UCSD-AML1 (cell line): ENCODE data around the gene MYO7A.

Source experiments
- DNase-seq: peaks from one replicate; lab custom pipeline; 2025; ENCODE audit not compliant: unreplicated experiment; lab: John Stamatoyannopoulos, UW

The MYO7A gene

GRCh38 chr11:77198440-77198849 is 70.4 kb downstream of the MYO7A start:
- peak; percentile 39 for DNase-seq

DNA sequence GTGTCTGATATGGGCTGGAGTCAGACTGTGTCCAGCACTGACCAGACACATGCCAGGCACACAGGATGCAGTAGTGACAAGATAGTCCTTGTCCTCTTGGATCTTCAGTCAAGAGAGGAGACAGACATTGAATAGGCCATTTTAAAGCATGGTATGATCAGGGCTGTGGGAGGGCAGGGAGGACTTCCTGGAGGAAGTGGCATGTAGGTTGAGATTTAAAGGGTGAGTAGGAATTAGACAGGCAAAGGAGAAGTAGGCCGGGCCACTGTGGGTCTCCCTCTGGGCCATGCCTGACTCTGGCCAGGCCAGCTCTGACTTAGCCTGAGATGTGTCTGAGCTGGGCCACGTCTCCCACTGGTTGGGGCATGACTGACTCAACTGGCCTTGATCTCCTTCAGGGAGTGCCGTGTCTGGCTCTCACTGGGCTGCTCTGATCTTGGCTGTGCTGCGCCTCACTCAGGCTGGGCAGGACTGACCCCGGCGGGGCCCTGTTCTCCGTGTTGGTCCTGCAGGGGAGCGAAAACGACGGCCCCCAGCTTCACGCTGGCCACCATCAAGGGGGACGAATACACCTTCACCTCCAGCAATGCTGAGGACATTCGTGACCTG is 71.2 kb downstream of the MYO7A start:
- no peak for DNase-seq

GRCh38 chr11:77200351-77201268 is 72.6 kb downstream of the MYO7A start:
- DNase-seq: no peak

DNA sequence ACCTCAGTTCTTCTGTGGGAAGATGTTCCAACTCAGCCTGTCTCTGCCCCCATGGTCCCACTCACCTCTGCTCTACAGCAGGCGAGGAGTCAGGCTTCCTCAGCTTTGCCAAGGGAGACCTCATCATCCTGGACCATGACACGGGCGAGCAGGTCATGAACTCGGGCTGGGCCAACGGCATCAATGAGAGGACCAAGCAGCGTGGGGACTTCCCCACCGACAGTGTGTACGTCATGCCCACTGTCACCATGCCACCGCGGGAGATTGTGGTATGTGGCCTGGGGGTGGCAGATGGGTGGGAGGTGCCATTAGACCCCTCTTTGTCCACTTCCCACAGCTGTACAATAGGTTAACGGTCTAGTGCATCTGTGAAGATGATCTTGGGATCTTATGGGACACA is 73.3 kb downstream of the MYO7A start:
- DNase-seq: no peak

GRCh38 chr11:77201991-77202841 is 74.2 kb downstream of the MYO7A start:
- DNase-seq: no peak

DNA sequence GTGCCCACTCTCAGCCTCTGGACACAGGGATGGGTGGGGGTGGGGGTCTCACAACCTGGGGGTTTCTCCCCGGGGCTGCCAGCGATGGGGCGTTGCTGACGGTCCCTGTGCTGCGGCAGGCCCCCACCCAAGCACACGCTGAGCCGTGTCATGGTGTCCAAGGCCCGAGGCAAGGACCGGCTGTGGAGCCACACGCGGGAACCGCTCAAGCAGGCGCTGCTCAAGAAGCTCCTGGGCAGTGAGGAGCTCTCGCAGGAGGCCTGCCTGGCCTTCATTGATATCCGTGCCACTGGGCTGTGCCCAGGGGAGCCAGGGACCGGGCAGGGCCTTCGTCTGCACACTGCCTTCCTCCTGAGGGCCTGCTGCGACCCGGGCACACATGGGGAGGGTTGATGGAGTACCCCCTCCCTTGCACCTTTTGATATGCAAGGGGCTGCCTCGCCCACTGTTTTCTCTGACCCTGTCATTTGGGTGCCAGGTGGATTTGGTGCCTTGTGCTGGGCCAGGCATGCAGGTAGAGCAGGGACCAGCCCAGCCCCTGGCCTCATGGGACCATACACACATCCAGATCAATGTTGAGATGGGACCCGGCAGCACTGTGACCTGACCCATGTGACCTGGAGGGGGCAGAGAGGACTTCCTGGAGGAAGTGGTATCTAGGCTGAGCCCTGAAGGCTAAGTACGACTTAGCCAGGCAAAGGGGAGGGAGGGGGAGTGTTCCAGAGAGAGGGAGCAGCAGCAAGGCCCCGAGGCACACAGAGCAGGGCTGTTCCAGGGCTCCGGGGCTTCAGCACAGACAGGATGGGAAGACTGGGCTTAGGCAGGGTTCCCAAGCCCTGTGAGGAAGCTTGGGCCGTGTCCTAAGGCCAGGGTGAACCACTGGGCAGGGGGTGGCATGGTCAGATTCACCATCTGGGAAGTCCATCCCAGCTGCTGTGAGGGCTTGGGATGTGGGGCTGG is 75.2 kb downstream of the MYO7A start:
- peak; percentile 22 for DNase-seq

DNA sequence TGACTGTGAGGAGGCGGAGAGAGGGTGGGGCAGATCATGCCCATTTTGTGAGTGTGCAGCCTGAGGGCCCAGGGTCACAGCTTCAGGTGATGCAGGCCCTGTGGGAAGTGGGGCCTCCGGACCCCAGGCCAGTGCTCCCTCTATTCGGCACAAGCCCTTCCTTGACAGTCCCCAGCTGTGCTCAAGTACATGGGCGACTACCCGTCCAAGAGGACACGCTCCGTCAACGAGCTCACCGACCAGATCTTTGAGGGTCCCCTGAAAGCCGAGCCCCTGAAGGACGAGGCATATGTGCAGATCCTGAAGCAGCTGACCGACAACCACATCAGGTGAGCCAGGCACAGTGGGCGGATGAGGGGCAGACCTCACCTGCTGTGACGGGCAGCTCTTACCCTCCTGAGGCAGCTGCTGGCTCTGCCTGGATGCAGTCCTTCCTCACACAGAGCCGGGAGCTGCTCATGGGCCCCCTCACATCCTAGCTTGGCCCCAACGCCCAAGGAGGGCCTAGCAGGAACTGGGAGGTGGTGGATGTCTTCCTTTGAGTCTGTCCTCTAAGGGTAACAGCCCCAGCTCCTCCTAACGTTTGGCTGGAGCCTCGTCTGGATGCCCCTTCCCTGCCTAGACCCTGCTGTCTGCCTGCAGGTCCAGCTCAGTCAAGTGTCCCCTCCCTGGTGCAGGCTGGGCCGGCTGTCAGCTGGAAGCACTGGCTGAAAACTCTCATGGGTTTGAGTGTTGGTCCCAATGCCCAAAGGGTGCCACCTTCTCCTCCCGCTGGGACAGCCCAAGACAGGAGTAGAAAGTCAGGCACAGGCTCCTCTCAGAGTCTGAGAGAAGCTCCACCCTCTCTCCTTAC is 76.1 kb downstream of the MYO7A start:
- DNase-seq: no peak

- no peak for DNase-seq
Observed at GRCh38 chr11:77204754-77205466, 76.9 kb downstream of the MYO7A start.

DNA sequence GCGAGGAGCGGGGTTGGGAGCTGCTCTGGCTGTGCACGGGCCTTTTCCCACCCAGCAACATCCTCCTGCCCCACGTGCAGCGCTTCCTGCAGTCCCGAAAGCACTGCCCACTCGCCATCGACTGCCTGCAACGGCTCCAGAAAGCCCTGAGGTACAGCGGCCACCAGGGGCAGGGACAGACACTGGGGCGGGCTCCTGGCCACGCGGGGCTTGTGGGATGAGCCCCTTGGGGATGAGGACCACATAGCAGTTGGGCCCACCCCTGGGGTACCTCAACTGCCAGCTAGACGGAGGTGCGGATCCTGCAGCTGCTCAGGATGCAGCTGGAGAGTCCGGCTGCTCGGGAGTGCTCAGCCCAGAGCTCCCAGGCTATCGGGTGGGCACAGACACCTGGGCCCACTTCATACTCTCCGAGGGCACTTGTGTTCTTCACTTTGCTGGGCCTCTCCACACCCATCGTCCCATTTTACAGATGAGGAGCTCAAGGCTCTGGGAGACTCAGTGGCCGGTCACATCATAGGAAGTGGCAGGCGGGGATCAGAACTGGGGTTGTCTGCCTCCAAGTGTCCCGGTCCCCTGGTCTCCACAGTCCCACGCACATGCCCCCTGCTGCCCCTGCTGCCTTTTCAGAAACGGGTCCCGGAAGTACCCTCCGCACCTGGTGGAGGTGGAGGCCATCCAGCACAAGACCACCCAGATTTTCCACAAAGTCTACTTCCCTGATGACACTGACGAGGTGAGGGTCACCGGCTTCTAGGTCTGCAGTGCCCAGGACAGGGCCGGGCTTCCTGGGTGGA is 77.6 kb downstream of the MYO7A start:
- no peak for DNase-seq

DNA sequence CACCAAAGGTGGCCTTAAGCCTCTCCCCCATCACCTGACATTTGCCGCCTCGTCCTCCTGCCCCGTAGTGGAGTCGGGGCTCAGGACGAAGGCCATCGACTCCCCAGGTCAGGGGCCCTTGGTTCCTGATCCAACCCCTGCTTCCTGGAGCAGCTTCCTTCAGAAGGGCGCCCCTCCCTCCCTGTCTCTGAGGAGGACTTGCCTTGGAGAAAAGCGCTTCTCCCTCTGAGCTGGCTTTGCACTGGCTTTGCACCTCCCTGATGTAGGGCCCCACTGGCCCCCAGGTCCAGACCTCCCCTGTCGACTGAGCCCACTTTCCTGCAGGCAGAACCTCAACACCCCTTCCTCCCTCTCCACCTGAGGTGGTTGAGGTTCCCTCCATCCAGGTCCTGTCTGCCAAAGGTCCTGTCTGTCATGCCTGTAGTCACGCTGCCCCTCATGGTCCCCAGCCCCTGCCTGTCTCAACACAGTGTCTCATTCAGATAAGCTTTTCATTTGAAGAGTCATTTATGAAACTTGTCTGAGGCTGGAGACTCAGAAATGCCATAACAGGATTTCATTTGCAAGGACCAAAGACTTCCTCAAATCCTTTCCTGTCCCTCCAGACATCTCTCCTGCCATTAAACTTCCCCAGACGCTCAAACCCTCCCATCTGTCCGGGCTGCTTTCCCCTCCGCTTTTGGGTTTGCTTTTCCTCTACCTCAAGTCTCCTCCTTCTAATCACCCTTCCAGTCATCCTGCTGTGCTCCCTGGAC is 78.4 kb downstream of the MYO7A start:
- no peak for DNase-seq

- DNase-seq: no peak
Observed at GRCh38 chr11:77207019-77207485, 79.0 kb downstream of the MYO7A start.

GRCh38 chr11:77207618-77208313 is 79.7 kb downstream of the MYO7A start:
- DNase-seq: no peak

DNA sequence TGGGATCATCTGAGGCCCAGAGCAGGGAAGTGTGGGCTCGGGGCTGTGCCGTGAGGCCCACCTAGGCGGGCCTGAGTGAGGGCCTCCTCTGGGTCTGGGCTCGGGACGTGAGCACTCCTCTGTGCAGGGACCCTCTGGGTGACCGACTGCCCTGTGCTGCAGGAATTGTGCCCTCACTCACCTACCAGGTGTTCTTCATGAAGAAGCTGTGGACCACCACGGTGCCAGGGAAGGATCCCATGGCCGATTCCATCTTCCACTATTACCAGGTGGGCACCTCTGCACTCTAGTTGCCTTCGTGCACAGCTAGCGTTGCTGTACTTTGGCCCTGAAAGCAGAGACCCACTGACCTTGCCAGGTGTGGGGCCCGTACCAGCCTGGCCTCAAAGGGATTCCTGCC is 80.5 kb downstream of the MYO7A start:
- no peak for DNase-seq

DNA sequence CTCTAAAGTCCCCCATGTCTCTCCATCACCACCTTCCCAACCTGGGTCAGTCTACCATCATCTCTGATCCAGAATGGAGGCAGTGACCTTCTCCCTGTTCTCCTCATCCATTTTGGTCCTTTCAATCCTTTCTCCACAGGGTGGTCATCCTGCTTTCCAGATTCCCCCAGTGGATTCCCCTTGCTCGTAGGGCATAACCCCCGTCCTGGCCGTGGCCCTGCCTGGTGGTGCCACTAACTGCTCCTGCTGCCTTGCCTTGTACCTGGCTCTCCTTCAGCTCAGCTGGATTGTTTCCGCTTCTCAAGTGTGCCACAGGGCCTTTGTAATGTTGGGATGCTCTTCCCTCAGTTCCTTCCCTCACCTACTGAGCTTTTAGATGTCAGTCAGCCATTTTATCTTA is 81.6 kb downstream of the MYO7A start:
- no peak for DNase-seq

DNA sequence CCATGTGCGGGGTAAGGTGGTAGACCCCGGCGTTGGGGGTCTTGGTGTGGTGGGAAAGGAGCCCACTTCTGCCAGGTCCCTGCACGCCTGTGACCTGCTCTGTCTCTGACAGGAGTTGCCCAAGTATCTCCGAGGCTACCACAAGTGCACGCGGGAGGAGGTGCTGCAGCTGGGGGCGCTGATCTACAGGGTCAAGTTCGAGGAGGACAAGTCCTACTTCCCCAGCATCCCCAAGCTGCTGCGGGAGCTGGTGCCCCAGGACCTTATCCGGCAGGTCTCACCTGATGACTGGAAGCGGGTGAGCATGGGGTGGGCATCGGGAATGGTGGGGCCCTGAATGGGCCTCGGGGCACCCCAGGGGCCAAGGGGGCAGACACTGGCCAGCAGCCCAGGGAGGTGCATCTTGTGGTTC is 83.0 kb downstream of the MYO7A start:
- DNase-seq: no peak

DNA sequence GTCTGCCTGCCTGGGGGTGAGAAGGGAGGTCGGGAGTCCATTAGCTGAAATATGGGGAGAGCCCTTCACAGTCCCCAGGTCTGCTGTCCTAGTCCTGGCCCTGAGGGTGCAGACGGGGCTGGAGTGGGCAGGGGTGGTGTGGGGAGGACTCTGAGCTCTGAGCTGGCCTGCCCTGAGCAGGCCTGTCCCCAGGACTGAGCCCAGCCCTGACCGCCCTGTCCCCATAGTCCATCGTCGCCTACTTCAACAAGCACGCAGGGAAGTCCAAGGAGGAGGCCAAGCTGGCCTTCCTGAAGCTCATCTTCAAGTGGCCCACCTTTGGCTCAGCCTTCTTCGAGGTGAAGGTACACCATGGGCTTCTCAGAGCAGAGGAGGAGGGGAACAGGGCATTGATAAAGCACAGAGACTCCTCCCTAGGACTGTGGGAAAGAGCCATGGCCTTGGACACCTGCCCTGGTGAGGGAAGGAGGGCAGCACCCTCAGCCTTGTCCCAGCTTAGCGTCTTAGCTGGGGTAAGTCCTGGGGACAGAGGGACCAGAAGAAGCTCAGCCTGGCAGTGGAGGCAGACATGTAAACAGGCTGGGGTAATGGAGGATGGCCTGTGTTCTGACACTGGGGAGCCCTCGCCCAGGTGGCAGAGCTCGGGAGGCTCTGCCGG is 83.7 kb downstream of the MYO7A start:
- DNase-seq: no peak
